ENCODE data around the gene C9orf50.

Gene C9orf50

DNA sequence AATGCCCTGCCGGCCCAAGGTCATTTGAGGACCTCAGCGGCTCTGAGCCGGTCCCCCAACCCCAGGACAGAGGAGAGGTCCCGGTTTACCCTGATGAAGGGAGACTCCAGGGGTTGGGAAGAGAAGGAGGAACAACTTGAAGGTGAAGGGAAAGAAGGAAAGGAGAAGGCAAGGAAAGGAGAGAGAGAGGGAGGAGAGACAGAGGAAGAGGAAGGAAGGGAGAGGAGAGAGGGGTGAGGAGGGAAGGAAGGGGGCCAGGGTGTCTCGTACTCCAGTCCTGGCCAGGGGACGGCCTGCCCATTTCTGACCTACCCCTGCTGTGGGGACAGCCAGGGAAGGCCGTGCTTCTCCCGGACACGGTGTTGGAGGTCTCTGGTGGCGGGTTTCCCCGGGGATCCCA, 46.5 kb upstream of the C9orf50 start:
- TF ChIP-seq EGR1 (IDR thresholded peaks at IDR 0.05) (no peak), ZBTB7A (IDR thresholded peaks at IDR 0.05; ENCODE audit: low read depth) (no peak), RAD21 (IDR thresholded peaks at IDR 0.05; ENCODE audit: low read depth) (no peak), CREB1 (IDR thresholded peaks at IDR 0.05; ENCODE audit: low read depth) (no peak), TCF12 (IDR thresholded peaks at IDR 0.05; ENCODE audit: low read depth) (no peak), FOXM1 (IDR thresholded peaks at IDR 0.05; ENCODE audit: borderline replicate concordance, low read depth) (no peak)
- TF ChIP-seq, protein P1, sequence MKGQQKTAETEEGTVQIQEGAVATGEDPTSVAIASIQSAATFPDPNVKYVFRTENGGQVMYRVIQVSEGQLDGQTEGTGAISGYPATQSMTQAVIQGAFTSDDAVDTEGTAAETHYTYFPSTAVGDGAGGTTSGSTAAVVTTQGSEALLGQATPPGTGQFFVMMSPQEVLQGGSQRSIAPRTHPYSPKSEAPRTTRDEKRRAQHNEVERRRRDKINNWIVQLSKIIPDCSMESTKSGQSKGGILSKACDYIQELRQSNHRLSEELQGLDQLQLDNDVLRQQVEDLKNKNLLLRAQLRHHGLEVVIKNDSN (IDR thresholded peaks at IDR 0.05): no peak

DNA sequence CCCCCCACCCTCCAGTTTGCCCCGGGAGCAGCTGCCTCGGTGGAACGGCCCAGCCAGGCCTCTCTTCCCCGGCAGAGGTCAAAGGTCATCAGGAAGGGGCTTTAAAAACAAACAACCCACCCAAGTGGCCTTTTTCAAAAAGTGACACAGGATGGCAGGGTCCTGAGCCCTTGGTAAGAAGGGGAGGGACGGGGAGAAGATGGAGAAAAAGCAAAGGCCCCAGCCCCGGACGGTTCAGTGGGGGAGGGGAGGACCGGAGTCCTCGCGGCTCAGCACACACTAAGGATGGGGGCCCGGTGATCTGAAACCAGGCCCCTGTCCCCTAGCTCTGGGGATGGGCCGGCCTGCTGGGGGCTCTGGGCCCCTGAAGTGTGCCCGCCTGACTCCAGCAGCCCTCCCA, 45.7 kb upstream of the C9orf50 start:
- no peak for TF ChIP-seq FOXM1 (IDR thresholded peaks at IDR 0.05; ENCODE audit: borderline replicate concordance, low read depth)
- no peak for TF ChIP-seq ZBTB7A (IDR thresholded peaks at IDR 0.05; ENCODE audit: low read depth)
- no peak for TF ChIP-seq RAD21 (IDR thresholded peaks at IDR 0.05; ENCODE audit: low read depth)
- TF ChIP-seq TEAD4 (IDR thresholded peaks at IDR 0.05): no peak
- no peak for TF ChIP-seq EP300 (IDR thresholded peaks at IDR 0.05; ENCODE audit: borderline replicate concordance)
- TF ChIP-seq CEBPB (IDR thresholded peaks at IDR 0.05): no peak
- no peak for TF ChIP-seq TCF12 (IDR thresholded peaks at IDR 0.05; ENCODE audit: low read depth)
- TF ChIP-seq, protein P2, sequence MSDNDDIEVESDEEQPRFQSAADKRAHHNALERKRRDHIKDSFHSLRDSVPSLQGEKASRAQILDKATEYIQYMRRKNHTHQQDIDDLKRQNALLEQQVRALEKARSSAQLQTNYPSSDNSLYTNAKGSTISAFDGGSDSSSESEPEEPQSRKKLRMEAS (IDR thresholded peaks at IDR 0.05): no peak
- TF ChIP-seq NFIC (IDR thresholded peaks at IDR 0.05): no peak
- TF ChIP-seq, protein P1 (IDR thresholded peaks at IDR 0.05): no peak
- TF ChIP-seq EGR1 (IDR thresholded peaks at IDR 0.05): no peak
- no peak for TF ChIP-seq YY1 (IDR thresholded peaks at IDR 0.05; ENCODE audit: low read depth)
- no peak for TF ChIP-seq CREB1 (IDR thresholded peaks at IDR 0.05; ENCODE audit: low read depth)
- TF ChIP-seq, protein P3, sequence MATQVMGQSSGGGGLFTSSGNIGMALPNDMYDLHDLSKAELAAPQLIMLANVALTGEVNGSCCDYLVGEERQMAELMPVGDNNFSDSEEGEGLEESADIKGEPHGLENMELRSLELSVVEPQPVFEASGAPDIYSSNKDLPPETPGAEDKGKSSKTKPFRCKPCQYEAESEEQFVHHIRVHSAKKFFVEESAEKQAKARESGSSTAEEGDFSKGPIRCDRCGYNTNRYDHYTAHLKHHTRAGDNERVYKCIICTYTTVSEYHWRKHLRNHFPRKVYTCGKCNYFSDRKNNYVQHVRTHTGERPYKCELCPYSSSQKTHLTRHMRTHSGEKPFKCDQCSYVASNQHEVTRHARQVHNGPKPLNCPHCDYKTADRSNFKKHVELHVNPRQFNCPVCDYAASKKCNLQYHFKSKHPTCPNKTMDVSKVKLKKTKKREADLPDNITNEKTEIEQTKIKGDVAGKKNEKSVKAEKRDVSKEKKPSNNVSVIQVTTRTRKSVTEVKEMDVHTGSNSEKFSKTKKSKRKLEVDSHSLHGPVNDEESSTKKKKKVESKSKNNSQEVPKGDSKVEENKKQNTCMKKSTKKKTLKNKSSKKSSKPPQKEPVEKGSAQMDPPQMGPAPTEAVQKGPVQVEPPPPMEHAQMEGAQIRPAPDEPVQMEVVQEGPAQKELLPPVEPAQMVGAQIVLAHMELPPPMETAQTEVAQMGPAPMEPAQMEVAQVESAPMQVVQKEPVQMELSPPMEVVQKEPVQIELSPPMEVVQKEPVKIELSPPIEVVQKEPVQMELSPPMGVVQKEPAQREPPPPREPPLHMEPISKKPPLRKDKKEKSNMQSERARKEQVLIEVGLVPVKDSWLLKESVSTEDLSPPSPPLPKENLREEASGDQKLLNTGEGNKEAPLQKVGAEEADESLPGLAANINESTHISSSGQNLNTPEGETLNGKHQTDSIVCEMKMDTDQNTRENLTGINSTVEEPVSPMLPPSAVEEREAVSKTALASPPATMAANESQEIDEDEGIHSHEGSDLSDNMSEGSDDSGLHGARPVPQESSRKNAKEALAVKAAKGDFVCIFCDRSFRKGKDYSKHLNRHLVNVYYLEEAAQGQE (IDR thresholded peaks at IDR 0.05; ENCODE audit: low read depth): no peak
- no peak for TF ChIP-seq TAF1 (IDR thresholded peaks at IDR 0.05; ENCODE audit: low read depth)

DNA sequence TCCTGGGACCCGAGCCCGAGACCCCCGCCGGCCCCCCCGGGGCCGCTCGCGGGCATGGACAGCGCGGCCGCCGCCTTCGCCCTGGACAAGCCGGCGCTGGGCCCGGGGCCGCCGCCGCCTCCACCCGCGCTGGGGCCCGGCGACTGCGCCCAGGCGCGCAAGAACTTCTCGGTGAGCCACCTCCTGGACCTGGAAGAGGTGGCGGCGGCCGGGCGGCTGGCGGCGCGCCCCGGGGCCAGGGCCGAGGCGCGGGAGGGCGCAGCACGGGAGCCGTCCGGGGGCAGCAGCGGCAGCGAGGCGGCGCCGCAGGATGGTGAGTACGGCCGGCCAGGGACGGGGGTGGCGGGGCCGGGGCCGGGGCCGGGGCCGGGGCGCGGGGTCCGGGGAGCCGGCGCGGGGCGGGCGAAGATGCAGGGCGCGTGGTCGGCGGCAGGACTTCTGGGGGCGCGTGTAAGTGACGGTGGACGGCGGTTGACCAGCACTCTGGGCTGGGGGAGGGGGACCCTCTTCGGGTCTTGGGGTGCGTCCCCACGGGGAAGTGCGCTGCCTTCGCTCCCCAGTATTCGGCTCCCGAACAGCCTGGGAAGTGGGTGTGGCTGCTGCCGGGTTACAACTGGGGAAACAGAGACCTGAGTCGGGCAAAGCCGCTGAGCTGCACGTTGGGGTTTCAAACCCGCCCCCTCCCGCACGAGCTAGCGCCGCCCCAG, 45.1 kb upstream of the C9orf50 start:
- TF ChIP-seq CEBPB (IDR thresholded peaks at IDR 0.05): no peak
- no peak for TF ChIP-seq EGR1 (IDR thresholded peaks at IDR 0.05)
- TF ChIP-seq, protein P2 (IDR thresholded peaks at IDR 0.05): no peak
- no peak for TF ChIP-seq YY1 (IDR thresholded peaks at IDR 0.05; ENCODE audit: low read depth)
- TF ChIP-seq EP300 (IDR thresholded peaks at IDR 0.05; ENCODE audit: borderline replicate concordance): no peak
- TF ChIP-seq TEAD4 (IDR thresholded peaks at IDR 0.05): no peak
- TF ChIP-seq RAD21 (IDR thresholded peaks at IDR 0.05; ENCODE audit: low read depth): no peak

DNA sequence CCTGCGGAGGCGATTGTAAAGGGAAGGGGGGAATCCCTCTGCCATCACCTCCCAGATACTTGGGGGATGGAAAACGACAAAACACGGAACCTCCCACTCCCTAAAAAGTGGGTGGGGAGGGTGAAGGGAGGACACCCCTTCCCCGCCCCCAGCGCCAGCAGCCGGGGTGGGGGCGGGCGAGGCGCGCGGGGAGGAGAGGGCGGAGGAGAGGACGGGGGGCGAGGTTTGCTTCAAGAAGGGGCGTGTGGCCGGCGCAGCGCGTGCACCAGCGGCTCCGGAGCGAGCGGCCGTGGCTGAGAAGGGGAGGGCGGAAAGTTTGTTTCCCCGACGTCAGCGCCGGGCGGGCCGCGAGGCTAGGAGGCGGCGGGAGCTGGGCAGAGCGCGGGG, 44.5 kb upstream of the C9orf50 start, which contains the start of gene PRRX2:
PRRX2 (plus strand) TSS at position 259 of the 387 bp plus-strand sequence. CDS start 221 bp downstream, outside the sequence.
- TF ChIP-seq, protein P3 (IDR thresholded peaks at IDR 0.05; ENCODE audit: low read depth): no peak
- no peak for TF ChIP-seq TAF1 (IDR thresholded peaks at IDR 0.05; ENCODE audit: low read depth)
- no peak for TF ChIP-seq RAD21 (IDR thresholded peaks at IDR 0.05; ENCODE audit: low read depth)
- no peak for TF ChIP-seq EGR1 (IDR thresholded peaks at IDR 0.05)
- TF ChIP-seq TCF12 (IDR thresholded peaks at IDR 0.05; ENCODE audit: low read depth): no peak
- TF ChIP-seq, protein P1 (IDR thresholded peaks at IDR 0.05): no peak
- no peak for TF ChIP-seq NFIC (IDR thresholded peaks at IDR 0.05)
- TF ChIP-seq ZBTB7A (IDR thresholded peaks at IDR 0.05; ENCODE audit: low read depth): 0 out of 2 replicates have a peak, but pooled peaks have one; percentile 76
- no peak for TF ChIP-seq CEBPB (IDR thresholded peaks at IDR 0.05)
- no peak for TF ChIP-seq TEAD4 (IDR thresholded peaks at IDR 0.05)
- TF ChIP-seq CREB1 (IDR thresholded peaks at IDR 0.05; ENCODE audit: low read depth): no peak
- TF ChIP-seq, protein P2 (IDR thresholded peaks at IDR 0.05): peak; percentile 74

DNA sequence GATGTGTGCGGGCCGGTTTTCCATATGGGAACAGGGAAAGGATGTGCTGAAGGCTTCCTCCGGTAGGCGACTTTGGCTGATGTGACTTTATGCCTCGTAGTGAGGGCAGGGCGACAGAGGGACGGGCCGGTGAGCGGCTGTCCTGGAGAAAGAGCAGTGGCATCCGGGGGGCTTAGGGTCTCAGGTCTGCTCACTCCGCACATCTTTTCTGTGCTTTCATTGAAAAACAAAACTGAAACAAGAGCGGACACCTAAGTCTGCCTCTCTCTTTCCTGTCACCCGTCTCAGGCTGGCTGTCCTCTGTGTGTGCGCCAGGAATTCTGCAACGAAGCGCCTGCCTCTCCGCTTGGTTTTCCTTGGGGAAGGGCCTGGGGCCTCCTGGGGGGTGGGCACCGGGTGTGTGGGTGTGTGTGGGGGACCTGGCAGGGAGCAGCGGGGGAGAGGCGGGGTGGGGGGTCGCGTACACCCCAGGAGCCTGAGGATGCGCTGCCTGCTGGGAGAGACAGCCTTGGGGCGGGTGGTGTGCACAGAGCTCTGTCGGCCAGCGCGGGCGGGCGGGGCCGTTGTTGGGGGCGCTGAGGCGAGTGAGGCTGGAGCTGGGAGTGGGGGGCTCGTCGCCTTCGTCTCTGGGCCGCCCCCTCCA, 44.0 kb upstream of the C9orf50 start:
- TF ChIP-seq CEBPB (IDR thresholded peaks at IDR 0.05): no peak
- TF ChIP-seq NFIC (IDR thresholded peaks at IDR 0.05): no peak
- TF ChIP-seq, protein P2 (IDR thresholded peaks at IDR 0.05): no peak
- TF ChIP-seq ZBTB7A (IDR thresholded peaks at IDR 0.05; ENCODE audit: low read depth): no peak; the same call in 1 of the 2 replicates
- no peak for TF ChIP-seq TCF12 (IDR thresholded peaks at IDR 0.05; ENCODE audit: low read depth)
- TF ChIP-seq TEAD4 (IDR thresholded peaks at IDR 0.05): no peak
- no peak for TF ChIP-seq TAF1 (IDR thresholded peaks at IDR 0.05; ENCODE audit: low read depth)

All from Ishikawa (cell line).